ENCODE measurements around the gene EXOSC5.
"Not testable (repeated sequence)": the region's sequence is repeated elsewhere in the genome, so short reads cannot be mapped to it uniquely, and the experiment has no call there.

EXOSC5 gene

GRCh38 chr19:41405776-41406175, 8.6 kb upstream of the EXOSC5 start:
- DNase-seq (ENCODE audit: low read depth), result no peak

- DNase-seq (ENCODE audit: low read depth), result no peak
These were observed 6.2 kb upstream of the EXOSC5 start for GRCh38 chr19:41403181-41403970.

- DNase-seq (ENCODE audit: low read depth), result no peak
These were observed 4.9 kb upstream of the EXOSC5 start for GRCh38 chr19:41402010-41402409.

GRCh38 chr19:41401483-41401882, 4.3 kb upstream of the EXOSC5 start:
- no peak for DNase-seq (ENCODE audit: low read depth)

- DNase-seq (ENCODE audit: low read depth), result no peak
These were observed 2.4 kb upstream of the EXOSC5 start for GRCh38 chr19:41399525-41399924.

GRCh38 chr19:41399091-41399490, 1.9 kb upstream of the EXOSC5 start:
- no peak for DNase-seq (ENCODE audit: low read depth)

GRCh38 chr19:41398598-41398997, 1.4 kb upstream of the EXOSC5 start:
- DNase-seq (ENCODE audit: low read depth), result no peak

- no peak for DNase-seq (ENCODE audit: low read depth)
These were observed 875 bp upstream of the EXOSC5 start for GRCh38 chr19:41398050-41398418.

GRCh38 chr19:41395355-41395754, 1.8 kb downstream of the EXOSC5 start:
- DNase-seq (ENCODE audit: low read depth), result no peak

- no peak for DNase-seq (ENCODE audit: low read depth)
These were observed 4.4 kb downstream of the EXOSC5 start for GRCh38 chr19:41392775-41393174.

GRCh38 chr19:41391618-41392017, 5.5 kb downstream of the EXOSC5 start:
- no peak for DNase-seq (ENCODE audit: low read depth)

- DNase-seq (ENCODE audit: low read depth), result no peak
These were observed 10.7 kb downstream of the EXOSC5 start for GRCh38 chr19:41386442-41386841.

GRCh38 chr19:41384351-41384750, 12.8 kb downstream of the EXOSC5 start:
- DNase-seq (ENCODE audit: low read depth), result no peak

- not testable (repeated sequence) for DNase-seq (ENCODE audit: low read depth)
These were observed 15.6 kb downstream of the EXOSC5 start for GRCh38 chr19:41381536-41381935.

GRCh38 chr19:41377977-41378709, 19.0 kb downstream of the EXOSC5 start:
- DNase-seq (ENCODE audit: low read depth), result no peak

GRCh38 chr19:41376998-41377365, 20.2 kb downstream of the EXOSC5 start:
- no peak for DNase-seq (ENCODE audit: low read depth)

- no peak for DNase-seq (ENCODE audit: low read depth)
These were observed 20.7 kb downstream of the EXOSC5 start, which contains the start of gene TMEM91 for GRCh38 chr19:41376241-41376997. Gene TMEM91, plus strand, starts transcription at chr19:41376533. Its CDS starts 1,777 bp downstream, at chr19:41378310.

- DNase-seq (ENCODE audit: low read depth), result peak; percentile 90
These were observed 23.2 kb downstream of the EXOSC5 start for GRCh38 chr19:41373993-41374392.

GRCh38 chr19:41372501-41372900, 24.7 kb downstream of the EXOSC5 start:
- no peak for DNase-seq (ENCODE audit: low read depth)

GRCh38 chr19:41371541-41371940, 25.6 kb downstream of the EXOSC5 start:
- no peak for DNase-seq (ENCODE audit: low read depth)

- not testable (repeated sequence) for DNase-seq (ENCODE audit: low read depth)
These were observed 26.0 kb downstream of the EXOSC5 start for GRCh38 chr19:41371119-41371518.

- no peak for DNase-seq (ENCODE audit: low read depth)
These were observed 27.4 kb downstream of the EXOSC5 start for GRCh38 chr19:41369769-41370168.

GRCh38 chr19:41367848-41368301, 29.3 kb downstream of the EXOSC5 start:
- peak; percentile 96 for DNase-seq (ENCODE audit: low read depth)
